GM21447 (cell line): ENCODE data around the gene ACTL7B.
A peak's percentile ranks its signal among the peaks of the same experiment; 100 is the strongest.
"Not testable (repeated sequence)": the region's sequence is repeated elsewhere in the genome, so short reads cannot be mapped to it uniquely, and the experiment has no call there.

Experiments used
- ATAC-seq: cut with Tn5 transposase; IDR thresholded peaks from one replicate; pipeline ENCODE4 v1.9.1; 2021; ENCODE audit not compliant: unreplicated experiment

ACTL7B gene, protein sequence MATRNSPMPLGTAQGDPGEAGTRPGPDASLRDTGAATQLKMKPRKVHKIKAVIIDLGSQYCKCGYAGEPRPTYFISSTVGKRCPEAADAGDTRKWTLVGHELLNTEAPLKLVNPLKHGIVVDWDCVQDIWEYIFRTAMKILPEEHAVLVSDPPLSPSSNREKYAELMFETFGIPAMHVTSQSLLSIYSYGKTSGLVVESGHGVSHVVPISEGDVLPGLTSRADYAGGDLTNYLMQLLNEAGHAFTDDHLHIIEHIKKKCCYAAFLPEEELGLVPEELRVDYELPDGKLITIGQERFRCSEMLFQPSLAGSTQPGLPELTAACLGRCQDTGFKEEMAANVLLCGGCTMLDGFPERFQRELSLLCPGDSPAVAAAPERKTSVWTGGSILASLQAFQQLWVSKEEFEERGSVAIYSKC

DNA sequence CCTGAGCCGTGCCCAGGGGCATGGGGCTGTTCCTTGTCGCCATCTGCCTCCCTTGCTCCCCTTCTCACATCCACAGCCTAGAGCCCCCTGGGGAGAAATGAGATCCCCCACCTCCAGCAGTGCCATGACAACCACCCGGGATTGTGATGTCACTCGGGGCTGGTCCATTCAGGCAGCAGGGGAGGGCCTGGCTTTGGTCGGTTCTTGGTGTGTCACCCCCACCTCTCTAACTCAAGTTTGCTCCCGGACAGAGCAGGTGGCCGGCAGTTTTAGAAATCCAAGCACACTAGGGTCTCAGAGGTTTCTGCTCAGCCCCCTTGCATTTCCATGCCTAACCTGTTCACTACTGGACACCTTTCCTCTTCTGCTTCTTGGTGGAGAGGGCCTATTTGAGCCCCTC, at the start of gene ACTL7B:
Gene ACTL7B (minus strand): TSS at position 99 of the 400 bp plus-strand sequence. CDS start 56 bp downstream, at position 43.
- no peak for ATAC-seq

DNA sequence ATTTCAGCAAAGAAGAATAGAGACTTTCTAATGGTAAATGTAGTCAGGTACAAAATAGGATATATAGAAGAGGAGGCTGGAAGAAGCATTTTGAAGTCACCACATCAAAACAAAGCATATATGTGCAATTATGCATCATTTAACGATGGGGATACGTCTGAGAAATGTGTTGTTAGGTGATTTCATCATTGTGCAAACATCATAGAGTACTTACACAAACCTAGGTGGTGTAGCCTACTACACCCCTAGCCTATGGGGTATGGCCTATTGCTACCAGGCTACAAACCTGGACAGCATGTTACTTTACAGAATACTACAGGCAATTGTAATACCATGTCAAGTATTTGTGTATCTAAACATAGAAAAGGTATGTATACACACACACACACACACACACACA, 49.7 kb upstream of the ACTL7B start:
- ATAC-seq: no peak

DNA sequence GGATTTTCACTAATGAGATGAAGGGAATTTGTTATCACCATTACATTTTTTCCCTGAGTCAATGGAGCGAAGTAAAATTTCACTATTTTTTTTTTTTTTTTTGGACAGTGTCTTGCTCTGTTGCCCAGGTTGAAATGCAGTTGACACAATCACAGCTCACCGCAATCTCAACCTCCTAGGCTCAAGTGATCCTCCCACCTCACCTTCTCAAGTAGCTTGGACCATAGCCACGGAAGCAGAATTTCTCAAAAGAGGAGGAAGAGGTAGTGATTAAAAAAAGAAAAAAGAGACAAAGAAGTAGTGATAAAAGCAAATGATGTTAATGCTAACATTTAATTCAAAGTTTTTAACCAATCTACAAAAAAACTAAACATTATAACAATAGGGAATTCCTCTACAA, 48.4 kb upstream of the ACTL7B start:
- no peak for ATAC-seq

DNA sequence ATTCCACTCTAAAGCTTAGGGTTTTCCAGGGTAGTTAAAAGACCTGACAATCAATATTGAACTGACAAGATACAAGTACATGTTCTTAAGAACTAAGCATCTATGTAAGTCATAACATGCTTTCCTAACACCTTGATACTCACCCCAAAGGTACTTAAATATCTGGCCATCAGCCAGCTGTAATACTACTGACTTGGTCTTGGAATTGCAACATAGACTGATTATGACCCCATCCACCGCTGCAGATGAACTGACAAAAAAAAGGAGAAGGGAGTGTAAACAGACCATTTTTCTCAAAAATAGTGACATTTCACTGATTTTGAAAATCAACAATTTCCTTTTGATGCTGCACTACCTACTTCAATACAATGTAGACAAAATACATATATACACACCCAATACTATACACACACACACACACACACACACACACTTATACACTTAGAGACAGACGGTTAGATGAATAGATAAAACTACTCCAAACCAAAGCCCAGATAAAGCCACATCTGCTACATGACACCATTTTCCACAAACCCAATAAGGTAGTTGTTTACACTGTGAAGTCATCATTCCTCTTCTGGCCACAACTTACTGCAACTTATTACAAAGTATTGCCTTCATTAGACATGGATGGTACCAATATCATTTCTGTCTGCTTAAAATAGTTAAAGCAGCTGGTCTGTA, 47.8 kb upstream of the ACTL7B start:
- ATAC-seq: no peak

DNA sequence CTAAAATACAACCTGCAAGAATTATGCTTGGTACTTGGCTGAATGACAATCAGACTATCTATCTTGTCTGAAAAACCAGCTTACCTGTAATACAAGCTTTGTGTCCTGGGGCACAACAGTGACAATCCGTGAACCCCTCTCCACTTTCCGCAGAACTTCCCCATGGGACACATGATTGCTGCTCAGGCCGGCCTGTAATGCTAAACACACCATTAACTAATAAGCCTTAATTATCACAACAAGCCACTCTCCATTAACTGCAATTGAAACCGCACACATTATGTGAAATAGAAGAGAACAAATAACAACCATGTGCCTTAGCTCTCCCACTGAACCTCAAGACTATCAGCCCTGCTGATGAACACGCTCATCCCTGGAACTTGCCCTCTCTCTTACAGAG, 44.4 kb upstream of the ACTL7B start:
- no peak for ATAC-seq

DNA sequence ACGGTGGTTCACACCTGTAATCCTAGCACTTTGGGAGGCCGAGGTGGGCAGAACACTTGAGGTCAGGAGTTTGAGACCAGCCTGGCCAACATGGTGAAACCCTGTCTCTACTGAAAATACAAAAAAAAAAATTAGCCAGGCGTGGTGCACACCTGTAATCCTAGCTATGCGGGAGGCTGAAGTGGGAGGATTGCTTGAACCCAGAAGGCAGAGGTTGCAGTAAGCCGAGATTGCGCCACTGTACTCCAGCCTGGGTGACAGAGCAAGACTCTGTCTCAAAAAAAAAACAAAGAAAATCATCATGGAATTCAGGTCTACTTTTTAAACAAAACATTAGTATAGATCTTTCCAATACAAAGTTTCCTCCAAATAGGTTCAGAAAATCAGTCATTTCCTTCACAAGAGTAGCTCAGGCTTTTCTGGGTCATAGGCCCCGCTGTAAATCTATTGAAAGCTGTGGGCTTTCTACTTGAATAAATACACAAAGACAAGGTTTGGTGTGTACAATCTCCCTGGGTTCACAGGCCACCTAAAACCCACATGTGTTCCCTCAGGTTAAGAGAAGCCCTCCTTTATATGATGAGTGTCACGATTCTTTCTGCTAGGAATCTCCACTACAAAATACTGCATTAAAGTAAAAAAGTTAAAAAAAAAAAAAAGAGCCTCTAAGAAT, 43.4 kb upstream of the ACTL7B start:
- ATAC-seq: not testable (repeated sequence)

DNA sequence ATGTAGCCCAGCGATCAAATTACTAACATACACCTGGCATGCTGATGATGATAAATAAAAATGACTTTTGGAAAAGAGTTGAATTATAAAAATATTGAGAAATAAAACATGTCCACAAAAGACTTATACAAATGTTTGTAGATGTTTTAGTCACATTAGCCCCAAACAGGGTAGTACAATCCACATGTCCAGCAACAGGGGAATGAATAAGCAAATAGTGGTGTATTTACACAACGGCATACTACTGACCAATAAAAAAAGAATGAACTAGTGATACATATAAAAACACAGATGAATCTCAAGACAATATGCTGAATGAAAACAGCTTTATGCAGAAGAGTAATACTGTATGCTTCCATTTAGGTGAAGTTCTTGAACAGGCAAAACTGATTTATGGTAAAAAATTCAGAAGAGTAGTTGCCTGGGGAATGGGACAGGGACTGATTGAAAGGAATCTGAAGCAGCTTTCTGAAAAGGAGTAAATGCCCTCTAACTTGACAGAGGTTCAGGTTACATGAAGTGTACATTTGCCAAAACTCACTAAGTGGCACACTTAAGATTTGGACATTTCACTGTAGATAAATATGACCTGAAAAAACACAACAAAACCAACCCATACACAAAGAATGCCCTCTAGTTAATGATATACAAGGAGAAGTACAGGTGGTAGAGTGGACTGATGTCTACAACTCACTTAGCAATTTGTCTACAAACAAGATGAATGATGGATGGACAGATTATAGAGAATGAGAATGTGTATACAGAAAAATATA, 41.7 kb upstream of the ACTL7B start:
- no peak for ATAC-seq

DNA sequence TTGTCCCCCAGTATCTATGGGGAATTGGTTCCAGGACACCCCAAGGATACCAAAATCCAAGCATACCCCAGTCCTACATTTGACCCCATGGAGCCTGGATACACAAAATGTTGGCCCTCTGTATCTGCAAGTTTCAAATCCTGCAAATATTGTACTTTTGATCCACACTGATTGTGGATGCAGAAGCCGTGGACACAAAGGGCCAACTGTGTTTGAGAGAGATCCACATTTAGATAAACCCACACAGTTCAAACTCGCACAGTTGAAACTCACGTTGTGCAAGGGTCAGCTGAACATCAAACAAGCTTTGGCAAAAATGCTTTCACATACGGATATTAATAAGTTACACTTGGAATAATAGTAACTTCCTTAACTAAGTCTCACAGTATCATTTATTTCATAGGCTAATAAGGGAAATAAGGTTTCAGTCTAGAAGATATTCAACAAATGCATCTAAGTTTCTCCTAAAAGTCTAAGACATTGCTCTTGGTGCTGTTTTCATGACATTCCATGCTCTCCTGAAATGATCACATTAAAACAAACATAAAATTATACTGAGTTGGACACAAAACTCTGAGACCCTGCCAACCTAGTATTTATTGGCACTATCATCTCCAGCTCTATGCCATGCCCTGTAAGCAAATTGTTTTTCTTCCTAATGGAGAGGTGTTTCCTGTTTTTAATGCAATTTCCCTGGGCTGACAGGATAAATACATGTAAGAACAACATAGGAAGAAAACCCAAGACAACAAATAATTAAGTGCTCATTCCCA, 38.6 kb upstream of the ACTL7B start:
- no peak for ATAC-seq

DNA sequence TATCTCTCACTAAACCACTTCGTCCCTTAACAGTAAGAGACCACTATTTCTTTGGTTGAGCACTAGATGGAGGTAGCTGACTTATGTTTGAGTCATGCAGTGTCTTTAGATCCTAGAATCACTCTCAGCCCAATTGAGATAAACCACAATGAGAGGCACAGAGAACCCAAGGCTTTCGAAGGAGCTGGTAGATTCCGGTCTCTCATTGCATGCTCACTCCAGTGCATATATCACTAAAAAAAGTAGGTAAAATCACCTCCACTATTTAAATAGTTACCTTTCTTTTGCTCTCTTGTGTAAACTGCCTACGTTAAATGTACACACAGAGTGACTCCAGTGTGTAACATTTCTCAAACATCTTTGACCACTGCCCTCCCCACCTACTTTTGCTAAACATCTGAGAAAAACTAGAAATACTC, 33.9 kb upstream of the ACTL7B start:
- no peak for ATAC-seq

DNA sequence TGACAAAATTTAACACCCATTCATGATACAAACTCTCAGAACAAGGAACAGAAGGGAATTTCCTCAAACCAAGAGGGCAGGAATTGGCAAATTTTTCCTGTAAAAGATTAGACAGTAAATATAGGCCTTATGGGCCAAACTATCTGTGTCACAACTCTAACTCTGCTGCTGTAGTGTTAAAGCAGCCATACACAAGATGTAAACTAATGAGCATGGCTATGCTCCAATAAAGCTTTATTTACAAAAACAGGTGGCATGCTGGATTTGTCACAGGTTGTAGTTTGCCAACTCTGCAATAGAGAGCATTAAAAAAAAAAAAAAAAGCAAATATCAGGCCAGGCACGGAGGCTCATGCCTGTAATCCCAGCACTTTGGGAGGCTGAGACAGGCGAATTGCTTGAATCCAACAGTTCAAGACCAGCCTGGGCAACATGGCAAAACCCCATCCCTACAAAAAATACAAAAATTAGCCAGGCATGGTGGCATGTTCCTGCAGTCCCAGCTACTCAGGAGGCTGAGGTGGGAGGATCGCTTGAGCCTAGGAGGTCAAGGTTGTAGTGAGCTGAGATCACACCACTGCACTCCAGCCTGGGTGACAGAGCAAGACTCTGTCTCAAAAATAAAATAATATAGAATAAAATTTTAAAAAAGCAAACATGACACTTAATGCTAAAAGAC, 30.9 kb upstream of the ACTL7B start:
- ATAC-seq: not testable (repeated sequence)

DNA sequence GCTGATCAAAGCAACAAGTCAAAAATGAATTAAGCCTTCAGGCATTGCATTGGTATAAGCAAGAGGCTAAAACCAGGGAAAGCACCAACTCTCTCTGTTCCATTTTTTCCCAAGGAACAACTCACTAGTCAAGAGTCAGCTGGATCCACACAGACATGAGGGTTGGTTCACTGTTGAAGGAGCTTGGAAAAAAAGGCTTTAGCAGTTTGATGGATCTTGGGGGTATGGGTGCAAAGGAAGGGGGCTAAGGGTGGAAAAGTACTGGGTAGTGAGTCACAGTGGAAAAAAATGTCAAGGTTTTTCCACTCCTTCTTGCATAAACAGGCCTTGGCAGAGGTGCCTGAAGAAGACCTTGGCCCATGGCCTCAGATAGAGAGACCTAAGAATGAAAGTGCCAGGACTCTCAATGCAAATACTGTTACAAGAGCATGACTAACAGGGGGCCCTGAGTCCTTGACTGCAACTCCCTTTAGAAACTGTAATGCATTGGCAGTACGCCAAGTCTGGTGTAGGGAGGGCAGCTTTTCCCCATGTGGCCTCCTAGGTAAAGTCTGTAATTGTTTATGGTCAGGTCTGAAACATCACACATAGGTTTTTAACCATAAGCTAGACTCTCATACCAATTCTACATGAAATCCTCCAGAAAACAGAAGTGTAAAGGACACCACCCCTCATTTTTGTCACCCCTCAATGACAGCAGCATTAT, 30.0 kb upstream of the ACTL7B start:
- ATAC-seq: peak; percentile 99

DNA sequence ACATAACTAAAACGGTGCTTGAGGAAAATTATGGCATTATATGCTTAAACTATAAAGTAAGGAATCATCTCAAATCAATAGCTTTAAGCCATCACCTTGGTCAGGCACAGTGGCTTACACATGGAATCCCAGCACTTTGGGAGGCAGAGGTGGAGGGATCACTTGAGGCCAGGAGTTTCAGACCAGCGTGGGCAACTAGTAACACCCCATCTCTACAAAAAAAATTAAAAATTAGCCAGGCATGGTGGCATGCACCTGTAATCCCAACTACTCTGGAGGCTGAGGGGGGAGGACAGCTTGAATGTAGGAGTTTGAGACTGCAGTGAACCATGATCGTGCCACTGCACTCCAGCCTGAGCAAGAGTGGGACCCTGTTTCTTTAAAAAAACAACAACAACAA, 28.9 kb upstream of the ACTL7B start:
- no peak for ATAC-seq

DNA sequence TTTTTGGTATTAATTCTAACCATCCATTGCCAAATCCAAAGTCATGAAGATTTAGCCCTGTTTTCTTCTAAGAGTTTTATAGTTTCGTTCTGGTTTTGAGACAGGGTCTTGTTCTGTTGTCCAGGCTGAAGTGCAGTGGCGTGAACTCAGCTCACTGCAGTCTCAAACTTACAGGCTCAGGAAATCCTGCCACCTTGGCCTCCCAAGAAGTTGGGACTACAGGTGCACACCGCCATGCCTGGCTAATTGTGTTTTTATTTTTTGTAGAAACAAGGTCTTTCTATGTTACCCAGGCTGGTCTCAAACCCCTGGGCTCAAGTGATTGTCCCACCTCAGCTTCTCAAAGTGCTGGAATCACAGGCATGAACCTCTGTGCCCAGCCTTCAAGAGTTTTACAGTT, 27.3 kb upstream of the ACTL7B start:
- no peak for ATAC-seq

DNA sequence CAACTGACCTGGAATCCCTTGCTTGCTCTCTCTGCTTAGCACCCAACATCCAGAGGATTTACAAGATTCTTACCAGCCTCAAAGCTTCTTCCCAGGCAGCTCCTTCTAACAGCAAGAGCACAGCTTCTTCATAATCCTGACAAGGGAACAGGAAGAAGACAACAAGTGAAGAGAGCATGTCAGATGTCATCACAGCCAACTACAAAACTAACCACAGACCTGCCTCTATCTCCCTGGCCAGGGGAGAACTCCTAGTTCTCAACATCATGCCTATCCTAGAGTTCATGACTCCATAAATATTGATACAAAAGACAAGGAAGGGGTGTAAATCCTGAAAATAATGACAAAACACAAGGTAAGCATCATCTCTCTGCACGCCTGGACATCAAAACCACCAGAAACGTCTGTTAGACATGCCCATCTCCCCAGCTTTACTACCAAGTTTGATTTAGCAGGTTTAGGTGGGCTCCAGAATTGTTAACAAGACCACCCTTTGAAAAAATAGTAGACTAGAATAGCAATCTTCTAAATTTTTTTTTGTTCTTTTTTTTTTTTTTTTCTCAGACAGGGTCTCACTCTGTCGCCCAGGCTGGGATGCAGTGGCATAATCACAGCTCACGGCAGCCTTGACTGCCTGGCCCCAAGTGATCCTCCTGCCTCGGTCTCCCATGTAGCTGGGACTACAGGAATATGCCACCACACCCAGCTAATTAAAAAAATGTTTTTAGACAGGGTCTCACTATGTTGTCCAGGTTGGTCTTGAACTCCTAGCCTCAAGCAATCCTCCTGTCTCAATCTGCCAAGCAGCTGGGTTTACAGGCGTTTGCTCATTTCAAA, 26.5 kb upstream of the ACTL7B start:
- no peak for ATAC-seq

DNA sequence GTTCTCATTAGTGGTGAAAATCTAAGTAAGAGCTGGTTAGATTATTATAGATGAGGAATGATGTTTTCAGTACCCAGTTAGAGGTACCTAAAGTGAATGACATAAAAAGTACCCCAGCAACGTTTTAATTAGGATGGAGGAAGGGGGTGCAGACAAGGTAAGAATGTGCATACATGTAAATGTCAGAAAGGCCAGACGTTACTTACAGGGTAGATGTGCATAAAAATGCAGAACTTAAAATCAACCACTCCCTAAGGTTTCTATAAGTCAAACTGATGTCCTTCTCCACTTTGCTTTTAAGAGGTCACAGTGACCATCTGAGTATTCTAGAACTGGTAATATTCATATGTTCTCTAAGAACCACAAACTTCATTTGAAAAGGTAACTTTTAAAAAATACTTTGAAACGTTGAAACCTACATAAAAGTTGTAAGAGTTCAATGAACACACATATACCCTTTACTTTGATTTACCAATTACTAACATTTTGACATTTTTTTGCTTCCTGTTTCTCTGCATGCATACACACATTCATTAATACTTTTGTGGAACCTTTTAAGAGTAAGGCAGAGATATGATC, 25.0 kb upstream of the ACTL7B start:
- ATAC-seq: no peak

DNA sequence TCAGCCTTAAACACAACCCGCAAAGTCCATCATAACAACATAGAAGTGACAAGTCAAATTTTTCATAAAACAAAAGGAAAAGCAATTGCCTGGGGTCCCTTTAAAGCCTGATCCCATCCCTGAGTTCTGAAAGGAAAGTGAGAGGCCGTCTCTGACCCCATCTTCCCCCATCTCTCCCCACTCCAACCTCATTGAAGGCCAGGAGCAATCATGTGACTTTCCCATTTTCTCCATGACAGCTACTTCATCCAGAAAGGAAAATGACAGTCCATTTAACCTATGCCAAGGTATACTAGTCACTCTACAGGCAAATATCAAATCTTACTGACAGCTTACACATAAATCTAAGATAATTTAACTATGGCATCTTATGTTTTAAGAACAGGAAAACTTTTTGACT, 21.7 kb upstream of the ACTL7B start:
- no peak for ATAC-seq

DNA sequence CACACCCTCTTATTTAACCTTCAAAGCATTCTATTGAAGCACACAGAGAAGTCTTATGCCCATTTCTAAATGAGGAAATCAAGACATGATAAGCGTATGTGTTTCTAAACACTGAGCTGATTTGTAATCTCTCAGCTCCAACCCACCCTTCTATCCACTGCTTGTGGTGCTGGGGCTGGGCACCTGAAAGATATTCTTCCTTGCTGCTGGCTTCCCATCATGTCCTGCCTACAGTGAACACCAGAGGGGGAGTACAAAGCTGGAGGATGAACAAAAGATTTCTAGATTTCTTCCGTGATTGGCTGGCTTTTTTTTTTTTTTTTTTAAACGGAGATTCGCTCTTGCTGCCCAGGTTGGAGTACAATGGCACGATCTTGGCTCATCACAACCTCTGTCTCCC, 20.6 kb upstream of the ACTL7B start:
- no peak for ATAC-seq
